ENCODE measurements around the gene OSBP2. TPM values are rescaled to one million over a fixed set of nuclear protein-coding genes. Genes with fewer than 3 reads are reported as not detected.

OSBP2 gene
- total RNA-seq, 4 donors from 2014 or later, result 0.60 to 7.5 (median 4.3) TPM

DNA sequence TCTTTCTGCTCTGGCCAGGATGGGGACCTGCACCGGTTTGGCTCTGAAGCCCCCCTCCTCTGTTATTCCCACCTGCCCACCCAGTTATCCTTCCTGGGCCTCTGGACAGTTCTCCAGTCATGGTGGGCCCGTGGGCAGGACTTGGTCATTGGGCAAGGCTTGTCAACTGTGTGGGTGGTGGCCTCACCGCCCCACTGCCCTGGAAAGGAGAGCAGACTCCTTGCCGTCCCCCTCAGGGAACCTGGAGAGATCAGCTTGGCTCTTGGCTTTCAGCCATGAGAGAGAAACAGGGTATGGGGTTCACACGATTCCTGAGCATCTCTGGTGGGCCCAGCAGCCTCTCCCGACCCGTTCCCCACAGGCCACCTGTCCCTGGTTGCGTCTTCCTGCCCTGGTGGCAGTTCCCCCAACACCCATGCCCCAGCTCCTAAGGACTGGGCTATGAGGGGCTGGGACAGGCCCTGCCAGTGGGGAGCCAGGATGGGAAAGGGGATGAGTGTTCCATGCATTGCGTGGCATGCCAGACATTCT lies 181.6 kb downstream of the OSBP2 start:
- intact Hi-C loops (cut with DNase I; ENCODE audit: low total_unique reads), result no loop called here
- Histone ChIP-seq H3K4me1 (no peaks in the 10 kb centered on the region), H3K36me3 (no peaks in the 10 kb centered on the region), H3K27me3 (no peaks in the 10 kb centered on the region), H3K27ac (no peak overlapping the region), H3K4me3 (no peak overlapping the region), H3K9me3 (no peaks in the 10 kb centered on the region)
- 92% methylated on average over 9 of the region's 9 CpGs; no CpG with 5 or more reads in 1 of the 2 donors for WGBS, 2 donors (ENCODE audit: low coverage in 1 of 2)
- no peak for TF ChIP-seq EP300 (IDR thresholded peaks at IDR 0.05; ENCODE audit: low read depth)
- TF ChIP-seq, protein P1, sequence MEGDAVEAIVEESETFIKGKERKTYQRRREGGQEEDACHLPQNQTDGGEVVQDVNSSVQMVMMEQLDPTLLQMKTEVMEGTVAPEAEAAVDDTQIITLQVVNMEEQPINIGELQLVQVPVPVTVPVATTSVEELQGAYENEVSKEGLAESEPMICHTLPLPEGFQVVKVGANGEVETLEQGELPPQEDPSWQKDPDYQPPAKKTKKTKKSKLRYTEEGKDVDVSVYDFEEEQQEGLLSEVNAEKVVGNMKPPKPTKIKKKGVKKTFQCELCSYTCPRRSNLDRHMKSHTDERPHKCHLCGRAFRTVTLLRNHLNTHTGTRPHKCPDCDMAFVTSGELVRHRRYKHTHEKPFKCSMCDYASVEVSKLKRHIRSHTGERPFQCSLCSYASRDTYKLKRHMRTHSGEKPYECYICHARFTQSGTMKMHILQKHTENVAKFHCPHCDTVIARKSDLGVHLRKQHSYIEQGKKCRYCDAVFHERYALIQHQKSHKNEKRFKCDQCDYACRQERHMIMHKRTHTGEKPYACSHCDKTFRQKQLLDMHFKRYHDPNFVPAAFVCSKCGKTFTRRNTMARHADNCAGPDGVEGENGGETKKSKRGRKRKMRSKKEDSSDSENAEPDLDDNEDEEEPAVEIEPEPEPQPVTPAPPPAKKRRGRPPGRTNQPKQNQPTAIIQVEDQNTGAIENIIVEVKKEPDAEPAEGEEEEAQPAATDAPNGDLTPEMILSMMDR (IDR thresholded peaks at IDR 0.05), result no peak
- no peak for TF ChIP-seq POLR2A (IDR thresholded peaks at IDR 0.05)
- TF ChIP-seq POLR2AphosphoS5 (IDR thresholded peaks at IDR 0.05), result no peak
- DNase-seq, result no peak
- in situ Hi-C loops (cut with MboI; ENCODE audit: low pct_ligation_motif_present in 1 of 4, low pct_unique_long_range_greater_than_20kb in 1 of 4, low sequenced_read_pairs in 3 of 4), result no loop called here

DNA sequence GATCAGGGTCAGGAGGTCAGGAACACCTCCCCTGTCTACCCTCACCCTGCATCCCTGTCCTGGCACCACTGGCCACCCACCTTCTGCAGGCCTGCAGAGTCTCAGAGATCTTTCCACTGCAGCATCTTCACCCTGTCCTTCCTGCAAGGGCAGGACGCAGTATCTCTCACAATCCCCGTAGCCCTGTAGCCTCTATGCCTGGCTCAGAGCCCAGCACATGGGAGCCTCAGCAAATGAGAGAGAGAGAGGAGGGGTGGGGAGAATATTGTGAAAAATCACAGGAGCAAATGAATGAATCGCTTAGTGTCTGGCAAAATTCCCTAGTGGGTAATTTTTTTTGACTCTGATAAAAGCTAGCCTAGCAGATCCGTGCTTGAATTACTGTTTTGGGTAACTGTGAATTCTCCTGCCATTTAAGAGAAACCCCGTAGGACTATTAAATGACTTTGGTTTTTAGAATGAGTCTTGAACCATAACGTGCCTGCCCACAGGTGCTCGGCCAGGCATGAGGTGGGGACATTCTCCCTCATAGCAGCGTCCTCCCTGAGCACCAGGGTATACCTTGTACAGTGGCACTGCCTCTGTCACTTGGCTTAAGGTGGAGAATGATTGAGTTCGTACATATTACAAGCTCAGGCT lies 182.4 kb downstream of the OSBP2 start:
- in situ Hi-C loops (cut with MboI; ENCODE audit: low pct_ligation_motif_present in 1 of 4, low pct_unique_long_range_greater_than_20kb in 1 of 4, low sequenced_read_pairs in 3 of 4), result no loop called here
- no peak for DNase-seq
- no peak for TF ChIP-seq POLR2A (IDR thresholded peaks at IDR 0.05)
- TF ChIP-seq, protein P1 (IDR thresholded peaks at IDR 0.05), result no peak
- no peak for TF ChIP-seq EP300 (IDR thresholded peaks at IDR 0.05; ENCODE audit: low read depth)
- TF ChIP-seq POLR2AphosphoS5 (IDR thresholded peaks at IDR 0.05), result no peak
- Histone ChIP-seq H3K4me3 (no peak overlapping the region), H3K27ac (no peak overlapping the region), H3K27me3 (no peaks in the 10 kb centered on the region), H3K36me3 (no peaks in the 10 kb centered on the region), H3K4me1 (no peaks in the 10 kb centered on the region), H3K9me3 (no peaks in the 10 kb centered on the region)
- intact Hi-C loops (cut with DNase I; ENCODE audit: low total_unique reads), result no loop called here
- 61 to 64% methylated on average over 5 to 9 of the region's 9 CpGs for WGBS, 2 donors (ENCODE audit: low coverage in 1 of 2)

DNA sequence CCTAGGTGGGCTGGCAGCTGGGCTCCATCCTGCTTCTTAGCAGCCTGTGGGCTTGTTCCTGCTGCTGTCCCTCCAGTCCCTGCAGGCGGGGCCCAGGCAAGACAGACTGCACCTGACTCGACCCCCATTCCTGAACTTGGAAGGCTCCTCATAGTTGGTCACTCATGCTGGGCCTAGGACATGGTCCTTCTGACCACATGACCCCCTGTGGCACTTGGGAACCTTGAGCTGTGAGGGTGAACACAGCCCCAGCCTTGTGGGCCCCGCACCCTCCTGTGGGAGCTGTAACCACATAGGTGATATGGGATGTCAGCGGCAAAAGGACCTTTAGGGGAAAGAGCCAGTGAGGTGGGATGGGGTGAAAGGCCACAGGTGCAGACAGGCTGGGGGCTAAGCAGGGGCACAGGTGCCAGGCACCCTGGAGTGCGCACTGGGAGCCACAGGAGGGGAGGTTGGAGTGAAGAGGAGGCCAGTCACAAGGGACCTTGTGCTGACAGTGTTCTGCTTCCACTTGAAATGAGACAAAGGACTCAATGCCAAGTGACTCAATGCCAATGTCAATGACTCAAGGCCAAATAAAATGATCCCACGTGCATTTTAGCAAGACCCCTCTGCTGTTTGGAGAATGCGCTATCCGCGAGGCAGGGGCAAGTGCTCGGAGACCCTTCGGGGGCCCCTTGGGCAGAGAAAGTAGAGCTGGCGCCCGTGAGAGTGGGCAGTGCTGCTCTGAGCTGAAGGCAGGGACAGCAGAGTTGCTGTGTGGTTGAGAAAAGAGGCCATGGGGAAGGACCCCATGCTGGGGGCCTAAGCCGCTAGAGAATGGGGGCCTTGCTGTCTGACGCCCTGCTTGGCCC lies 183.2 kb downstream of the OSBP2 start:
- intact Hi-C loops (cut with DNase I; ENCODE audit: low total_unique reads), result no loop called here
- Histone ChIP-seq H3K9me3 (no peaks in the 10 kb centered on the region), H3K27ac (no peak overlapping the region), H3K4me1 (no peaks in the 10 kb centered on the region), H3K27me3 (no peaks in the 10 kb centered on the region), H3K36me3 (no peaks in the 10 kb centered on the region), H3K4me3 (no peak overlapping the region)
- in situ Hi-C loops (cut with MboI; ENCODE audit: low pct_ligation_motif_present in 1 of 4, low pct_unique_long_range_greater_than_20kb in 1 of 4, low sequenced_read_pairs in 3 of 4), result no loop called here
- TF ChIP-seq, protein P1 (IDR thresholded peaks at IDR 0.05), result no peak
- TF ChIP-seq POLR2A (IDR thresholded peaks at IDR 0.05) (no peak), EP300 (IDR thresholded peaks at IDR 0.05; ENCODE audit: low read depth) (no peak), POLR2AphosphoS5 (IDR thresholded peaks at IDR 0.05) (no peak)
- 67 to 85% methylated on average over 1 to 15 of the region's 15 CpGs for WGBS, 2 donors (ENCODE audit: low coverage in 1 of 2)
- DNase-seq, result no peak
